ENCODE data around the gene C4orf36. TPM values are rescaled to one million over a fixed set of nuclear protein-coding genes. Genes with fewer than 3 reads are reported as not detected.

C4orf36 gene
- total and polyA plus RNA-seq, 2 donors (not counting 1 experiment from before 2014, with no cell fraction given), result 0.24 TPM; not detected in 1

GRCh38 chr4:86919561-86920223, 27.5 kb upstream of the C4orf36 start:
- H3K79me2 ChIP-seq (ENCODE audit: control insufficient read depth, insufficient read depth, low read length), result peaks cover 7% of the 10 kb centered on the region
- no peaks in the 10 kb centered on the region for H3K9me3 Mint-ChIP-seq (ENCODE audit: insufficient read depth)
- no peak overlapping the region for H3K4me3 ChIP-seq (ENCODE audit: control extremely low read depth in 1 of 5, extremely low read depth in 1 of 5, insufficient read depth in 1 of 5, low read depth in 2 of 5, low read length in 4 of 5)
- H3K4me1 ChIP-seq (ENCODE audit: control insufficient read depth in 2 of 2, insufficient read depth in 2 of 2, low read length in 2 of 2), result peaks cover 0 to 2% of the 10 kb centered on the region in 2 donors
- ATAC-seq (ENCODE audit: low read depth) (no peak), DNase-seq (no peak)
- H3K27ac Mint-ChIP-seq, result no peak overlapping the region
- H3K9me3 ChIP-seq (ENCODE audit: control extremely low read depth in 1 of 3, control insufficient read depth in 2 of 3, insufficient read depth in 1 of 3, low read length in 2 of 3), result no peaks in the 10 kb centered on the region
- H3K27me3 Mint-ChIP-seq, result no peaks in the 10 kb centered on the region
- H3K36me3 ChIP-seq (replicated peaks in 1 of 2; ENCODE audit: control extremely low read depth in 1 of 2, control insufficient read depth in 1 of 2, extremely low read depth in 1 of 2, insufficient read depth in 2 of 2, low read length in 1 of 2), result no peaks in the 10 kb centered on the region
- intact Hi-C loops (cut with micrococcal nuclease), result no loop called here
- H3K4me3 Mint-ChIP-seq, result no peak overlapping the region
- POLR2A ChIA-PET, result no interaction called here
- no peak overlapping the region for H3K27ac ChIP-seq (ENCODE audit: low read length in 2 of 2)
- CTCF ChIA-PET, result interaction anchor here (0.8 to 7.7 kb wide), 4 partner anchors 9 to 182 kb away, joined by 3 to 390 read pairs (median 64); no protein-coding TSS in a partner anchor
- H3K9ac ChIP-seq (ENCODE audit: low read length), result no peak overlapping the region
- no peaks in the 10 kb centered on the region for H4K20me1 ChIP-seq (ENCODE audit: control insufficient read depth, insufficient read depth, low read length, poor library complexity, severe bottlenecking)
- 83% methylated on average over 1 of the region's 4 CpGs for WGBS (ENCODE audit: insufficient coverage)
- no peak overlapping the region for H2AFZ ChIP-seq (ENCODE audit: insufficient read depth, low read depth, low read length, poor library complexity, severe bottlenecking)
- no peak overlapping the region for H3K4me2 ChIP-seq (replicated peaks; ENCODE audit: low read depth, low read length, poor library complexity, severe bottlenecking)
- H3K4me1 Mint-ChIP-seq, result no peaks in the 10 kb centered on the region
- TF ChIP-seq, protein P1, sequence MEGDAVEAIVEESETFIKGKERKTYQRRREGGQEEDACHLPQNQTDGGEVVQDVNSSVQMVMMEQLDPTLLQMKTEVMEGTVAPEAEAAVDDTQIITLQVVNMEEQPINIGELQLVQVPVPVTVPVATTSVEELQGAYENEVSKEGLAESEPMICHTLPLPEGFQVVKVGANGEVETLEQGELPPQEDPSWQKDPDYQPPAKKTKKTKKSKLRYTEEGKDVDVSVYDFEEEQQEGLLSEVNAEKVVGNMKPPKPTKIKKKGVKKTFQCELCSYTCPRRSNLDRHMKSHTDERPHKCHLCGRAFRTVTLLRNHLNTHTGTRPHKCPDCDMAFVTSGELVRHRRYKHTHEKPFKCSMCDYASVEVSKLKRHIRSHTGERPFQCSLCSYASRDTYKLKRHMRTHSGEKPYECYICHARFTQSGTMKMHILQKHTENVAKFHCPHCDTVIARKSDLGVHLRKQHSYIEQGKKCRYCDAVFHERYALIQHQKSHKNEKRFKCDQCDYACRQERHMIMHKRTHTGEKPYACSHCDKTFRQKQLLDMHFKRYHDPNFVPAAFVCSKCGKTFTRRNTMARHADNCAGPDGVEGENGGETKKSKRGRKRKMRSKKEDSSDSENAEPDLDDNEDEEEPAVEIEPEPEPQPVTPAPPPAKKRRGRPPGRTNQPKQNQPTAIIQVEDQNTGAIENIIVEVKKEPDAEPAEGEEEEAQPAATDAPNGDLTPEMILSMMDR (IDR thresholded peaks at IDR 0.05), result no peak
- no peak for TF ChIP-seq EZH2 (IDR thresholded peaks at IDR 0.05; ENCODE audit: borderline replicate concordance, insufficient read depth, low read depth, low read length, poor library complexity, severe bottlenecking)
- no peaks in the 10 kb centered on the region for H3K27me3 ChIP-seq (replicated peaks in 1 of 4; ENCODE audit: control extremely low read depth in 1 of 4, control insufficient read depth in 3 of 4, insufficient read depth in 4 of 4, low read length in 3 of 4)

DNA sequence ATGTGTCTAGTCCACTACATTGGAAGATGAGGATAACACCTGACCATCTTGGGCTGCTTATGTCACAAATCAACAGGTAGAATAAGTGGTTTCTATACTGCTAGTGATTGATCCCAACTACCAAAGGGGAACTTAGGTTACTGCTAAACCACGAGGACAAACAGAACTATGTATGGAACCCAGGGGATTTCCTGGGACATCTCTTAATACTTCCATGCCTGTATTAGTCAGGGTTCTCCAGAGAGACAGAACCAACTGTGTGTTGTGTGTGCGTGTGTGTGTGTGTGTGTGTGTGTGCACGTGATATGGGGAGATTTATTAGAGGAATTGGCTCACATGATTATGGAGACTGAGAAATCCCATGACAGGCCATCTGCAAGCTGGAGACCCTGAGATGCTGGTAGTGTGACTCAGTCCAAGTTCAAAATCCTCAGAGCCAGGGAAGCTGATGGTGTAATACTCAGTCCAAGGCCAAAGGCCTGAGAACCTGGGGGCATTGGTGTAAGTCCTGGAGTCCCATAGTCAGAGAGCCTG, 26.4 kb upstream of the C4orf36 start:
- Histone ChIP-seq H2AFZ (ENCODE audit: insufficient read depth, low read depth, low read length, poor library complexity, severe bottlenecking) (no peak overlapping the region), H3K27me3 (replicated peaks in 1 of 4; ENCODE audit: control extremely low read depth in 1 of 4, control insufficient read depth in 3 of 4, insufficient read depth in 4 of 4, low read length in 3 of 4) (no peaks in the 10 kb centered on the region), H3K9me3 (ENCODE audit: control extremely low read depth in 1 of 3, control insufficient read depth in 2 of 3, insufficient read depth in 1 of 3, low read length in 2 of 3) (no peaks in the 10 kb centered on the region), H3K9ac (ENCODE audit: low read length) (no peak overlapping the region), H3K36me3 (replicated peaks in 1 of 2; ENCODE audit: control extremely low read depth in 1 of 2, control insufficient read depth in 1 of 2, extremely low read depth in 1 of 2, insufficient read depth in 2 of 2, low read length in 1 of 2) (no peaks in the 10 kb centered on the region), H3K4me1 (ENCODE audit: control insufficient read depth in 2 of 2, insufficient read depth in 2 of 2, low read length in 2 of 2) (peaks cover 0 to 2% of the 10 kb centered on the region in 2 donors), H3K4me3 (ENCODE audit: control extremely low read depth in 1 of 5, extremely low read depth in 1 of 5, insufficient read depth in 1 of 5, low read depth in 2 of 5, low read length in 4 of 5) (no peak overlapping the region), H3K27ac (ENCODE audit: low read length in 2 of 2) (no peak overlapping the region), H3K79me2 (ENCODE audit: control insufficient read depth, insufficient read depth, low read length) (peaks cover 7% of the 10 kb centered on the region), H4K20me1 (ENCODE audit: control insufficient read depth, insufficient read depth, low read length, poor library complexity, severe bottlenecking) (no peaks in the 10 kb centered on the region), H3K4me2 (replicated peaks; ENCODE audit: low read depth, low read length, poor library complexity, severe bottlenecking) (no peak overlapping the region)
- Mint-ChIP-seq H3K27me3 (no peaks in the 10 kb centered on the region), H3K4me3 (no peak overlapping the region), H3K4me1 (no peaks in the 10 kb centered on the region), H3K9me3 (ENCODE audit: insufficient read depth) (no peaks in the 10 kb centered on the region), H3K27ac (no peak overlapping the region)
- ATAC-seq (ENCODE audit: low read depth), result no peak
- POLR2A ChIA-PET, result interaction anchor here (0.7 kb wide), 1 partner anchor 87 kb away, joined by 8 read pairs; no protein-coding TSS in a partner anchor
- TF ChIP-seq, protein P1 (IDR thresholded peaks at IDR 0.05), result no peak
- no peak for TF ChIP-seq EZH2 (IDR thresholded peaks at IDR 0.05; ENCODE audit: borderline replicate concordance, insufficient read depth, low read depth, low read length, poor library complexity, severe bottlenecking)
- 60% methylated on average over 3 of the region's 3 CpGs for WGBS (ENCODE audit: insufficient coverage)
- intact Hi-C loops (cut with micrococcal nuclease), result no loop called here
- CTCF ChIA-PET, result interaction anchor here (0.9 to 7.7 kb wide), 3 partner anchors 79 to 183 kb away, joined by 3 to 390 read pairs (median 124); no protein-coding TSS in a partner anchor
- DNase-seq, result no peak
